ENCODE data around the gene ZBTB40. TPM values are rescaled to one million over a fixed set of nuclear protein-coding genes. Genes with fewer than 3 reads are reported as not detected.

The ZBTB40 gene
- total RNA-seq, 1 experiment from 2014 or later: 11.5 TPM

DNA sequence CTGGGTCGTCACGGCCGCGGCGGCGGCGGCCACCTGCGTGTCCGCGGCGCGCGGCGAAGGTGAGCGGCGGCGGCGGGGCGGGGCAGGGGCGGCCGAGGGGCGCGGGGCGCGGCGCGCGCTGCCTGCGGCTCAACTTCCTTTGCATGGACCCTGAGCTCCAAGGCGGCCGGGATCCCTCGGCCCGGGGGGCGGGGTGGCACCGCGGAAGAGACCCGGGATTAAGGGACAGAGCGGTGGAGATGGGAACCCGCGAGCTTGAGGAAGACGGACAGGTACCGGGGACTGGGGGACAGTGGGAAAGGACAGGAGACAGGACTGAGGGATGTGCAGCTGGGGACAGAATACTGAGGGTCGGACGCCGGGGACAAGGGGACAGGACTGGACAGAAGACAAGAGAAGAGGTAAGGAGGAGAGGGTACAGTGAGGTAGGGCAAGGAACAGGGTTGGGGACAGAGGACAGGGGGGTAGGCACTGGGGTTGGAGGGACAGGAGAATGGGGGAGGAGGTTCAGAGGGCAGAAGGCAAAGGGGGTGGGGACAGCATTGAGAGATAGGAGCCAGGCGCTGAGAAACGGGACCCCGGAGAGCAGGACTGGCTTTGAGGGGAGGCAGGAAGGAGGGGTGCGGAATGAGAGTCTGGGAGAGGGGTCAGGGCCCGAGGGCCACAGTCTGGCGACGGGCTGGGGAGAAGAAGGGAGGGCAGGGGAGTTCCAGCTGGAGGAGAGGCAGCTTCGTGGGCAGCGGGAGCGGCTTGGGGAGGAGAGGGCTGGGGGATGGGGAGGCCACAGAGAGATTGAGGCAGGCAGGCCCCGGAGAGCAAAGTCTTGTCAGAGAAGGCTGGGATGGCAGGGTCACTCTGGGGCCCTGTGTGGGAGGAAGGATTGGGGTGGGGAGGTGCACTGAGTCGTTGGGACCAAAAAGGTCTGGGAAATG lies 112.3 kb downstream of the ZBTB40 start:
- DNase-seq (ENCODE audit: low spot score): peak; percentile 25
- TF ChIP-seq GTF2I (CRISPR knock-in tag; conservative IDR thresholded peaks at IDR 0.05) (no peak), MYBL2 (CRISPR knock-in tag; IDR thresholded peaks at IDR 0.05) (no peak), OVOL2 (CRISPR knock-in tag; IDR thresholded peaks at IDR 0.05; ENCODE audit: borderline replicate concordance) (no peak), ZNF416 (CRISPR knock-in tag; IDR thresholded peaks at IDR 0.05) (no peak), ZNF317 (CRISPR knock-in tag; IDR thresholded peaks at IDR 0.05; ENCODE audit: borderline replicate concordance, low read depth) (no peak), ETV6 (CRISPR knock-in tag; IDR thresholded peaks at IDR 0.05) (no peak), GABPB1 (CRISPR knock-in tag; IDR thresholded peaks at IDR 0.05) (no peak), NR3C1 (CRISPR knock-in tag; conservative IDR thresholded peaks at IDR 0.05; ENCODE audit: low read depth) (no peak), NFE2L1 (CRISPR knock-in tag; IDR thresholded peaks at IDR 0.05) (no peak), SP1 (CRISPR knock-in tag; conservative IDR thresholded peaks at IDR 0.05) (no peak), RORB (CRISPR knock-in tag; IDR thresholded peaks at IDR 0.05) (no peak), TP53 (CRISPR knock-in tag; IDR thresholded peaks at IDR 0.05) (no peak), GRHL2 (CRISPR knock-in tag; IDR thresholded peaks at IDR 0.05; ENCODE audit: insufficient replicate concordance, severe bottlenecking) (no peak)
- TF ChIP-seq, protein P1, sequence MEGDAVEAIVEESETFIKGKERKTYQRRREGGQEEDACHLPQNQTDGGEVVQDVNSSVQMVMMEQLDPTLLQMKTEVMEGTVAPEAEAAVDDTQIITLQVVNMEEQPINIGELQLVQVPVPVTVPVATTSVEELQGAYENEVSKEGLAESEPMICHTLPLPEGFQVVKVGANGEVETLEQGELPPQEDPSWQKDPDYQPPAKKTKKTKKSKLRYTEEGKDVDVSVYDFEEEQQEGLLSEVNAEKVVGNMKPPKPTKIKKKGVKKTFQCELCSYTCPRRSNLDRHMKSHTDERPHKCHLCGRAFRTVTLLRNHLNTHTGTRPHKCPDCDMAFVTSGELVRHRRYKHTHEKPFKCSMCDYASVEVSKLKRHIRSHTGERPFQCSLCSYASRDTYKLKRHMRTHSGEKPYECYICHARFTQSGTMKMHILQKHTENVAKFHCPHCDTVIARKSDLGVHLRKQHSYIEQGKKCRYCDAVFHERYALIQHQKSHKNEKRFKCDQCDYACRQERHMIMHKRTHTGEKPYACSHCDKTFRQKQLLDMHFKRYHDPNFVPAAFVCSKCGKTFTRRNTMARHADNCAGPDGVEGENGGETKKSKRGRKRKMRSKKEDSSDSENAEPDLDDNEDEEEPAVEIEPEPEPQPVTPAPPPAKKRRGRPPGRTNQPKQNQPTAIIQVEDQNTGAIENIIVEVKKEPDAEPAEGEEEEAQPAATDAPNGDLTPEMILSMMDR (IDR thresholded peaks at IDR 0.05): no peak
- TF ChIP-seq, protein P2, sequence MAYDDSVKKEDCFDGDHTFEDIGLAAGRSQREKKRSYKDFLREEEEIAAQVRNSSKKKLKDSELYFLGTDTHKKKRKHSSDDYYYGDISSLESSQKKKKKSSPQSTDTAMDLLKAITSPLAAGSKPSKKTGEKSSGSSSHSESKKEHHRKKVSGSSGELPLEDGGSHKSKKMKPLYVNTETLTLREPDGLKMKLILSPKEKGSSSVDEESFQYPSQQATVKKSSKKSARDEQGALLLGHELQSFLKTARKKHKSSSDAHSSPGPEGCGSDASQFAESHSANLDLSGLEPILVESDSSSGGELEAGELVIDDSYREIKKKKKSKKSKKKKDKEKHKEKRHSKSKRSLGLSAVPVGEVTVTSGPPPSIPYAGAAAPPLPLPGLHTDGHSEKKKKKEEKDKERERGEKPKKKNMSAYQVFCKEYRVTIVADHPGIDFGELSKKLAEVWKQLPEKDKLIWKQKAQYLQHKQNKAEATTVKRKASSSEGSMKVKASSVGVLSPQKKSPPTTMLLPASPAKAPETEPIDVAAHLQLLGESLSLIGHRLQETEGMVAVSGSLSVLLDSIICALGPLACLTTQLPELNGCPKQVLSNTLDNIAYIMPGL (CRISPR knock-in tag; IDR thresholded peaks at IDR 0.05): no peak
- TF ChIP-seq, protein P3, sequence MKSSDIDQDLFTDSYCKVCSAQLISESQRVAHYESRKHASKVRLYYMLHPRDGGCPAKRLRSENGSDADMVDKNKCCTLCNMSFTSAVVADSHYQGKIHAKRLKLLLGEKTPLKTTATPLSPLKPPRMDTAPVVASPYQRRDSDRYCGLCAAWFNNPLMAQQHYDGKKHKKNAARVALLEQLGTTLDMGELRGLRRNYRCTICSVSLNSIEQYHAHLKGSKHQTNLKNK (CRISPR knock-in tag; IDR thresholded peaks at IDR 0.05): no peak
- TF ChIP-seq, protein P4, sequence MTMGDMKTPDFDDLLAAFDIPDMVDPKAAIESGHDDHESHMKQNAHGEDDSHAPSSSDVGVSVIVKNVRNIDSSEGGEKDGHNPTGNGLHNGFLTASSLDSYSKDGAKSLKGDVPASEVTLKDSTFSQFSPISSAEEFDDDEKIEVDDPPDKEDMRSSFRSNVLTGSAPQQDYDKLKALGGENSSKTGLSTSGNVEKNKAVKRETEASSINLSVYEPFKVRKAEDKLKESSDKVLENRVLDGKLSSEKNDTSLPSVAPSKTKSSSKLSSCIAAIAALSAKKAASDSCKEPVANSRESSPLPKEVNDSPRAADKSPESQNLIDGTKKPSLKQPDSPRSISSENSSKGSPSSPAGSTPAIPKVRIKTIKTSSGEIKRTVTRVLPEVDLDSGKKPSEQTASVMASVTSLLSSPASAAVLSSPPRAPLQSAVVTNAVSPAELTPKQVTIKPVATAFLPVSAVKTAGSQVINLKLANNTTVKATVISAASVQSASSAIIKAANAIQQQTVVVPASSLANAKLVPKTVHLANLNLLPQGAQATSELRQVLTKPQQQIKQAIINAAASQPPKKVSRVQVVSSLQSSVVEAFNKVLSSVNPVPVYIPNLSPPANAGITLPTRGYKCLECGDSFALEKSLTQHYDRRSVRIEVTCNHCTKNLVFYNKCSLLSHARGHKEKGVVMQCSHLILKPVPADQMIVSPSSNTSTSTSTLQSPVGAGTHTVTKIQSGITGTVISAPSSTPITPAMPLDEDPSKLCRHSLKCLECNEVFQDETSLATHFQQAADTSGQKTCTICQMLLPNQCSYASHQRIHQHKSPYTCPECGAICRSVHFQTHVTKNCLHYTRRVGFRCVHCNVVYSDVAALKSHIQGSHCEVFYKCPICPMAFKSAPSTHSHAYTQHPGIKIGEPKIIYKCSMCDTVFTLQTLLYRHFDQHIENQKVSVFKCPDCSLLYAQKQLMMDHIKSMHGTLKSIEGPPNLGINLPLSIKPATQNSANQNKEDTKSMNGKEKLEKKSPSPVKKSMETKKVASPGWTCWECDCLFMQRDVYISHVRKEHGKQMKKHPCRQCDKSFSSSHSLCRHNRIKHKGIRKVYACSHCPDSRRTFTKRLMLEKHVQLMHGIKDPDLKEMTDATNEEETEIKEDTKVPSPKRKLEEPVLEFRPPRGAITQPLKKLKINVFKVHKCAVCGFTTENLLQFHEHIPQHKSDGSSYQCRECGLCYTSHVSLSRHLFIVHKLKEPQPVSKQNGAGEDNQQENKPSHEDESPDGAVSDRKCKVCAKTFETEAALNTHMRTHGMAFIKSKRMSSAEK (CRISPR knock-in tag; IDR thresholded peaks at IDR 0.05; ENCODE audit: borderline replicate concordance): no peak
- TF ChIP-seq, protein P5, sequence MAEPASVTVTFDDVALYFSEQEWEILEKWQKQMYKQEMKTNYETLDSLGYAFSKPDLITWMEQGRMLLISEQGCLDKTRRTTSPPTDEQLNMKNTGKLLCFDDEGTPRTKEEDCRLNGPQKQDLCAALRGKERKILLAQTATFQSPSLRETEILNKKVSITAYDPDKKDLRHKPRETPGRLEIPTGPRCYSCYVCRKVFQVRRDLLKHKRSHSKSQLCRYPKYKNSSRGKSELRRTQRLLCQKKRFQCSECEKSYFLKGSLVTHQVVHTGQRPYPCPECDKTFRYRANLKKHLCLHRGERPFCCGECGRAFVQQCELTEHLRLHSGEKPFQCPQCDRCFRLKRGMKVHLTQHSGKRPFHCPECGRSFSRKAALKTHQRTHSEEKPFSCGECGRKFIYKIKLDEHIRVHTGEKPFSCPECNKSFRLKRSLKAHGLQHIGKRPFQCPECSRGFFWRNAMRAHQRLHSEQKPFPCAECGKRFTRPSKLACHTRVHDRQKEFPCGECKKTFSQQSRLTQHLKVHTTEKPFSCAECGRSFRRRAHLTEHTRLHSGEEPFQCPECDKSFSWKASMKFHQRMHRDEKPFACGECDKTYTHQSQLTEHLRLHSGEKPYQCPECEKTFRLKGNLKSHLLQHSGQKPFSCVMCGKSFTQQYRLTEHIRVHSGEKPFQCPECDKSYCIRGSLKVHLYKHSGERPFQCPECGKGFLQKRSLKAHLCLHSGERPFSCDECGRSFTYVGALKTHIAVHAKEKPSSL (CRISPR knock-in tag; conservative IDR thresholded peaks at IDR 0.05): no peak
- TF ChIP-seq, protein P6, sequence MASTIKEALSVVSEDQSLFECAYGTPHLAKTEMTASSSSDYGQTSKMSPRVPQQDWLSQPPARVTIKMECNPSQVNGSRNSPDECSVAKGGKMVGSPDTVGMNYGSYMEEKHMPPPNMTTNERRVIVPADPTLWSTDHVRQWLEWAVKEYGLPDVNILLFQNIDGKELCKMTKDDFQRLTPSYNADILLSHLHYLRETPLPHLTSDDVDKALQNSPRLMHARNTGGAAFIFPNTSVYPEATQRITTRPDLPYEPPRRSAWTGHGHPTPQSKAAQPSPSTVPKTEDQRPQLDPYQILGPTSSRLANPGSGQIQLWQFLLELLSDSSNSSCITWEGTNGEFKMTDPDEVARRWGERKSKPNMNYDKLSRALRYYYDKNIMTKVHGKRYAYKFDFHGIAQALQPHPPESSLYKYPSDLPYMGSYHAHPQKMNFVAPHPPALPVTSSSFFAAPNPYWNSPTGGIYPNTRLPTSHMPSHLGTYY (CRISPR knock-in tag; IDR thresholded peaks at IDR 0.05): no peak
- TF ChIP-seq, protein P7, sequence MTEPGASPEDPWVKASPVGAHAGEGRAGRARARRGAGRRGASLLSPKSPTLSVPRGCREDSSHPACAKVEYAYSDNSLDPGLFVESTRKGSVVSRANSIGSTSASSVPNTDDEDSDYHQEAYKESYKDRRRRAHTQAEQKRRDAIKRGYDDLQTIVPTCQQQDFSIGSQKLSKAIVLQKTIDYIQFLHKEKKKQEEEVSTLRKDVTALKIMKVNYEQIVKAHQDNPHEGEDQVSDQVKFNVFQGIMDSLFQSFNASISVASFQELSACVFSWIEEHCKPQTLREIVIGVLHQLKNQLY (CRISPR knock-in tag; IDR thresholded peaks at IDR 0.05): no peak
- peak; percentile 11 for ATAC-seq

More for the DNA sequence above, 112.3 kb downstream of the ZBTB40 start:
- ChIA-PET POLR2A (interaction anchor here (1.2 to 1.3 kb wide), 2 partner anchors 19 to 58 kb away, joined by 3 read pairs; no protein-coding TSS in a partner anchor), CTCF (interaction anchor here (0.8 to 1.3 kb wide), 2 partner anchors 12 to 36 kb away, joined by 3 read pairs; no protein-coding TSS in a partner anchor)
- Mint-ChIP-seq H3K36me3 (no peaks in the 10 kb centered on the region), H3K4me1 (peaks cover 14% of the 10 kb centered on the region), H3K4me3 (peak overlapping the region; percentile 77), H3K9me3 (no peaks in the 10 kb centered on the region), H3K27ac (no peak overlapping the region), H3K27me3 (ENCODE audit: low read depth) (peaks cover 43% of the 10 kb centered on the region)
